KMS-11 (cell line): ENCODE data around the gene NKX2-4.

ENCODE experiments used
- H2AFZ ChIP-seq: fragments of 200-600 bp; sonication (generic); 2 replicates; pipeline ENCODE4 v1.6.1; 2016; ENCODE audit warnings: antibody characterized with exemption, mixed run types, low read depth
- H3K27ac ChIP-seq: fragments of 200-600 bp; sonication (generic); 2 replicates; pipeline ENCODE4 v1.6.1; 2016; ENCODE audit warnings: mild to moderate bottlenecking, mixed run types
- H3K27me3 ChIP-seq: fragments of 200-600 bp; sonication (generic); 2 replicates; pipeline ENCODE4 v1.6.1; 2017; ENCODE audit warnings: mild to moderate bottlenecking, low read depth, mixed run types, moderate library complexity; ENCODE audit not compliant: insufficient read depth
- H3K36me3 ChIP-seq: fragments of 200-600 bp; sonication (generic); 2 replicates; pipeline ENCODE4 v1.6.1; 2017; ENCODE audit warnings: mild to moderate bottlenecking, mixed run types; ENCODE audit not compliant: insufficient read depth
- H3K4me1 ChIP-seq: fragments of 200-600 bp; sonication (generic); 2 replicates; pipeline ENCODE4 v1.6.1; 2016; ENCODE audit warnings: mild to moderate bottlenecking, low read depth, mixed run types; ENCODE audit not compliant: poor library complexity, severe bottlenecking
- H3K4me2 ChIP-seq: fragments of 200-600 bp; sonication (generic); 2 replicates; pipeline ENCODE4 v1.7.0; 2016; ENCODE audit warnings: mild to moderate bottlenecking, mixed run types
- H3K4me3 ChIP-seq: fragments of 200-600 bp; sonication (generic); IDR thresholded peaks from 2 replicates; pipeline ENCODE4 v1.6.1; 2017; ENCODE audit warnings: low read depth, low read length, mixed read lengths; ENCODE audit not compliant: insufficient read depth
- H3K79me2 ChIP-seq: fragments of 200-600 bp; sonication (generic); 2 replicates; pipeline ENCODE4 v1.6.1; 2016; ENCODE audit warnings: low read depth, mixed run types; ENCODE audit not compliant: insufficient read depth
- H3K9ac ChIP-seq: fragments of 200-600 bp; sonication (generic); 2 replicates; pipeline ENCODE4 v1.6.1; 2016; ENCODE audit warnings: mild to moderate bottlenecking, mixed run types
- H4K20me1 ChIP-seq: fragments of 200-600 bp; sonication (generic); 2 replicates; pipeline ENCODE4 v1.6.1; 2016; ENCODE audit warnings: mild to moderate bottlenecking, mixed run types; ENCODE audit not compliant: insufficient read depth
- CTCF ChIP-seq: fragments of 200-600 bp; sonication (generic); conservative IDR thresholded peaks from 2 replicates; pipeline ENCODE4 v1.6.1; 2017; ENCODE audit warnings: low read depth, mild to moderate bottlenecking, antibody characterized with exemption, low read length, moderate library complexity, mixed read lengths

The NKX2-4 gene

GRCh38 chr20:21365771-21366170 lies 31.6 kb downstream of the NKX2-4 start:
- no peaks in the 10 kb centered on the region for H3K4me1 ChIP-seq
- no peak overlapping the region for H3K4me3 ChIP-seq
- H2AFZ ChIP-seq, result no peak overlapping the region
- no peaks in the 10 kb centered on the region for H4K20me1 ChIP-seq
- H3K4me2 ChIP-seq, result no peak overlapping the region
- H3K27ac ChIP-seq, result no peak overlapping the region
- no peak overlapping the region for H3K9ac ChIP-seq
- H3K27me3 ChIP-seq, result no peaks in the 10 kb centered on the region
- H3K79me2 ChIP-seq, result no peaks in the 10 kb centered on the region
- no peaks in the 10 kb centered on the region for H3K36me3 ChIP-seq
- no peak for TF ChIP-seq CTCF

GRCh38 chr20:21364413-21364812 lies 32.9 kb downstream of the NKX2-4 start:
- Histone ChIP-seq H3K9ac (no peak overlapping the region), H3K4me2 (no peak overlapping the region), H3K4me1 (no peaks in the 10 kb centered on the region), H3K79me2 (no peaks in the 10 kb centered on the region), H4K20me1 (no peaks in the 10 kb centered on the region), H3K36me3 (no peaks in the 10 kb centered on the region), H3K4me3 (no peak overlapping the region), H3K27me3 (no peaks in the 10 kb centered on the region), H2AFZ (no peak overlapping the region), H3K27ac (no peak overlapping the region)
- TF ChIP-seq CTCF, result no peak

GRCh38 chr20:21361266-21361665 lies 36.1 kb downstream of the NKX2-4 start:
- no peak for TF ChIP-seq CTCF
- no peaks in the 10 kb centered on the region for H3K27me3 ChIP-seq
- H3K79me2 ChIP-seq, result no peaks in the 10 kb centered on the region
- no peaks in the 10 kb centered on the region for H3K36me3 ChIP-seq
- H3K4me3 ChIP-seq, result no peak overlapping the region
- H3K27ac ChIP-seq, result no peak overlapping the region
- no peak overlapping the region for H2AFZ ChIP-seq
- no peak overlapping the region for H3K4me2 ChIP-seq
- no peaks in the 10 kb centered on the region for H4K20me1 ChIP-seq
- H3K4me1 ChIP-seq, result no peaks in the 10 kb centered on the region
- no peak overlapping the region for H3K9ac ChIP-seq

- H4K20me1 ChIP-seq, result no peaks in the 10 kb centered on the region
- no peak overlapping the region for H3K27ac ChIP-seq
- H3K9ac ChIP-seq, result no peak overlapping the region
- no peak overlapping the region for H2AFZ ChIP-seq
- no peak for TF ChIP-seq CTCF
- no peaks in the 10 kb centered on the region for H3K27me3 ChIP-seq
- no peak overlapping the region for H3K4me3 ChIP-seq
- H3K79me2 ChIP-seq, result no peaks in the 10 kb centered on the region
- H3K36me3 ChIP-seq, result no peaks in the 10 kb centered on the region
- H3K4me1 ChIP-seq, result no peaks in the 10 kb centered on the region
- H3K4me2 ChIP-seq, result no peak overlapping the region
Measured at GRCh38 chr20:21360705-21361104, 36.6 kb downstream of the NKX2-4 start.

GRCh38 chr20:21358737-21359136 lies 38.6 kb downstream of the NKX2-4 start:
- Histone ChIP-seq H2AFZ (no peak overlapping the region), H3K27me3 (no peaks in the 10 kb centered on the region), H3K4me3 (no peak overlapping the region), H4K20me1 (no peaks in the 10 kb centered on the region), H3K36me3 (no peaks in the 10 kb centered on the region), H3K9ac (no peak overlapping the region), H3K79me2 (no peaks in the 10 kb centered on the region), H3K4me1 (no peaks in the 10 kb centered on the region), H3K27ac (no peak overlapping the region), H3K4me2 (no peak overlapping the region)
- no peak for TF ChIP-seq CTCF
